Stimulated activated CD8-positive, alpha-beta memory T cell treated with anti-CD3 and anti-CD28 coated beads, Interleukin-12 subunit alpha, Interleukin-12 subunit beta, amount 100 ng/mL, for 24 hours (primary cell): ENCODE results near the gene LGALS7B.
"Not testable (repeated sequence)": the region's sequence is repeated elsewhere in the genome, so short reads cannot be mapped to it uniquely, and the experiment has no call there.

Experiments used
- DNase-seq: peaks from one replicate; pipeline ENCODE4 v3.0.0-alpha.2; 2020; ENCODE audit errors: extremely low read depth

LGALS7B gene

GRCh38 chr19:38821230-38821825, 32.3 kb downstream of the LGALS7B start:
- DNase-seq = not testable (repeated sequence)

- DNase-seq = not testable (repeated sequence)
These were observed 36.9 kb downstream of the LGALS7B start for GRCh38 chr19:38825936-38826335.

- no peak for DNase-seq
These were observed 38.0 kb downstream of the LGALS7B start for GRCh38 chr19:38826856-38827551.

- not testable (repeated sequence) for DNase-seq
These were observed 40.2 kb downstream of the LGALS7B start for GRCh38 chr19:38829203-38829602.

GRCh38 chr19:38830039-38830733, 41.2 kb downstream of the LGALS7B start:
- no peak for DNase-seq

GRCh38 chr19:38831142-38831605, 42.2 kb downstream of the LGALS7B start:
- DNase-seq = no peak

- DNase-seq = no peak
These were observed 44.1 kb downstream of the LGALS7B start for GRCh38 chr19:38833092-38833425.

- no peak for DNase-seq
These were observed 45.1 kb downstream of the LGALS7B start for GRCh38 chr19:38834104-38834490.

- no peak for DNase-seq
These were observed 45.6 kb downstream of the LGALS7B start for GRCh38 chr19:38834590-38834989.

GRCh38 chr19:38836159-38836982, 47.4 kb downstream of the LGALS7B start:
- no peak for DNase-seq

- DNase-seq = no peak
These were observed 48.1 kb downstream of the LGALS7B start for GRCh38 chr19:38836983-38837626.

- no peak for DNase-seq
These were observed 48.7 kb downstream of the LGALS7B start for GRCh38 chr19:38837656-38838121.

- no peak for DNase-seq
These were observed 49.4 kb downstream of the LGALS7B start for GRCh38 chr19:38838208-38838985.

GRCh38 chr19:38838986-38839761, 50.2 kb downstream of the LGALS7B start:
- no peak for DNase-seq

GRCh38 chr19:38839816-38840582, 51.0 kb downstream of the LGALS7B start:
- no peak for DNase-seq

- no peak for DNase-seq
These were observed 51.6 kb downstream of the LGALS7B start for GRCh38 chr19:38840583-38840968.
